CD14-positive monocyte (primary cell): ENCODE data around the gene BANF1. TPM values are rescaled to one million over a fixed set of nuclear protein-coding genes. Genes with fewer than 3 reads are reported as not detected.

ENCODE experiments used
- DNase-seq, 3 donors: peaks; one replicate each; pipeline ENCODE4 v3.0.0-alpha.2; 2011 to 2022
- H2AFZ ChIP-seq: 2 replicates; pipeline ENCODE4 v1.6.0; 2012; ENCODE audit warnings: mild to moderate bottlenecking, low read depth, low read length, inconsistent platforms; ENCODE audit not compliant: insufficient read depth, poor library complexity, severe bottlenecking
- H3K27ac ChIP-seq, 2 donors: 1 replicate in 1 of 2; 2 replicates in 1 of 2; pipeline ENCODE4 v1.5.1; 2012 to 2013; ENCODE audit warnings: low read length in 2 of 2, control low read depth in 1 of 2, inconsistent platforms in 1 of 2, low read depth in 1 of 2, mild to moderate bottlenecking in 1 of 2
- H3K27me3 ChIP-seq, 2 donors: one replicate each; pipeline versions ENCODE4 v1.6.0 to v1.6.1; 2011 to 2013; ENCODE audit warnings: low read length in 2 of 2; ENCODE audit not compliant: control insufficient read depth in 2 of 2, insufficient read depth in 2 of 2
- H3K36me3 ChIP-seq, 2 donors: replicated peaks in 1 of 2; 1 replicate in 1 of 2; 2 replicates in 1 of 2; pipeline versions ENCODE4 v1.5.1 to v1.6.1; 2012 to 2013; ENCODE audit warnings: low read length in 2 of 2, control low read depth in 1 of 2, inconsistent platforms in 1 of 2, mild to moderate bottlenecking in 1 of 2; ENCODE audit not compliant: insufficient read depth in 2 of 2, control insufficient read depth in 1 of 2
- H3K4me1 ChIP-seq, 2 donors: 1 replicate in 1 of 2; 2 replicates in 1 of 2; pipeline versions ENCODE4 v1.5.1 to v1.6.1; 2012 to 2013; ENCODE audit warnings: low read length in 2 of 2, control low read depth in 1 of 2, inconsistent platforms in 1 of 2, mild to moderate bottlenecking in 1 of 2, moderate library complexity in 1 of 2; ENCODE audit not compliant: insufficient read depth in 2 of 2, control insufficient read depth in 1 of 2
- H3K4me2 ChIP-seq: replicated peaks from 2 replicates; pipeline ENCODE3; 2012; ENCODE audit warnings: low read length, moderate library complexity, mild to moderate bottlenecking; ENCODE audit not compliant: poor library complexity, severe bottlenecking; ENCODE audit errors: extremely low read depth
- H3K4me3 ChIP-seq, 3 experiments: fragments of 200-600 bp in 1 of 3; sonication (generic) in 1 of 3; replicated peaks in 1 of 3; 1 replicate in 2 of 3; 2 replicates in 1 of 3; pipeline ENCODE4 v1.5.1; 2011 to 2013; ENCODE audit warnings: low read length in 3 of 3, mild to moderate bottlenecking in 3 of 3, control low read depth in 2 of 3, low read depth in 2 of 3, inconsistent platforms in 1 of 3, moderate library complexity in 1 of 3
- H3K79me2 ChIP-seq: 2 replicates; pipeline ENCODE4 v1.6.0; 2012; ENCODE audit warnings: mild to moderate bottlenecking, control low read depth, inconsistent platforms, low read length, moderate library complexity; ENCODE audit not compliant: insufficient read depth
- H3K9ac ChIP-seq: 2 replicates; pipeline ENCODE4 v1.6.0; 2017; ENCODE audit warnings: low read length, mild to moderate bottlenecking; ENCODE audit not compliant: insufficient read depth, poor library complexity, severe bottlenecking
- H3K9me3 ChIP-seq, 2 donors: replicated peaks in 1 of 2; 1 replicate in 1 of 2; 2 replicates in 1 of 2; pipeline versions ENCODE4 v1.5.1 to v1.6.1; 2012 to 2013; ENCODE audit warnings: low read length in 2 of 2, control low read depth in 1 of 2; ENCODE audit not compliant: control insufficient read depth in 1 of 2, insufficient read depth in 1 of 2
- H4K20me1 ChIP-seq: 2 replicates; pipeline ENCODE4 v1.6.0; 2012; ENCODE audit warnings: mild to moderate bottlenecking, low read length, control low read depth, moderate library complexity; ENCODE audit not compliant: insufficient read depth
- H3K27ac Mint-ChIP-seq, 7 donors: one replicate each; pipeline ENCODE4 v1.8.0; 2020; ENCODE audit warnings: mild to moderate bottlenecking in 7 of 7, mixed read lengths in 7 of 7, moderate library complexity in 6 of 7, inconsistent platforms in 2 of 7
- H3K27me3 Mint-ChIP-seq, 3 donors: one replicate each; pipeline ENCODE4 v1.8.0; 2021 to 2022; ENCODE audit warnings: low read depth in 3 of 3, mild to moderate bottlenecking in 3 of 3, mixed read lengths in 3 of 3, moderate library complexity in 3 of 3, inconsistent platforms in 1 of 3
- H3K36me3 Mint-ChIP-seq, 2 donors: one replicate each; pipeline ENCODE4 v1.8.0; 2020; ENCODE audit warnings: mixed read lengths in 2 of 2, inconsistent platforms in 1 of 2, mild to moderate bottlenecking in 1 of 2
- H3K4me1 Mint-ChIP-seq: one replicate; pipeline ENCODE4 v1.8.0; 2020; ENCODE audit warnings: mild to moderate bottlenecking, mixed read lengths
- H3K4me3 Mint-ChIP-seq, 2 donors: one replicate each; pipeline ENCODE4 v1.8.0; 2020; ENCODE audit warnings: mild to moderate bottlenecking in 2 of 2, mixed read lengths in 2 of 2, moderate library complexity in 1 of 2
- H3K9me3 Mint-ChIP-seq, 7 donors: one replicate each; pipeline ENCODE4 v1.8.0; 2020 to 2022; ENCODE audit warnings: mixed read lengths in 7 of 7, mild to moderate bottlenecking in 6 of 7, moderate library complexity in 6 of 7, inconsistent platforms in 2 of 7
- CTCF ChIP-seq: fragments of 200-600 bp; IDR thresholded peaks from one replicate; pipeline ENCODE4 v1.8.0; 2022; ENCODE audit warnings: antibody characterized with exemption, mild to moderate bottlenecking
- WGBS: methylation state at CpG from one replicate; pipeline ENCODE4 v1.1.5; 2013; ENCODE audit warnings: missing lambda C conversion rate; ENCODE audit not compliant: insufficient coverage; 5-methylcytosine and 5-hydroxymethylcytosine counted together
- intact Hi-C, 2 donors: fragments of 100-400 bp; cut with micrococcal nuclease; formaldehyde crosslinking; loops; one replicate each; pipeline versions ENCODE4 v1.15.0 to v1.15.1; 2023
- polyA plus RNA-seq, 3 donors: library from polyadenylated mRNA; depleted of rRNA in 1 of 3; unstranded in 2 of 3; stranded (reverse) in 1 of 3; fragments of 300-500 nt in 2 of 3; fragments of >200 nt in 1 of 3; fragmentation: Illumina TruSeq in 2 of 3; gene quantifications; 1 replicate in 2 of 3; 2 replicates in 1 of 3; pipeline ENCODE4 v1.2.3, GENCODE V29; 2012 to 2021

BANF1 gene
- polyA plus RNA-seq, 3 donors = 79.9 to 175 (median 142) TPM

DNA sequence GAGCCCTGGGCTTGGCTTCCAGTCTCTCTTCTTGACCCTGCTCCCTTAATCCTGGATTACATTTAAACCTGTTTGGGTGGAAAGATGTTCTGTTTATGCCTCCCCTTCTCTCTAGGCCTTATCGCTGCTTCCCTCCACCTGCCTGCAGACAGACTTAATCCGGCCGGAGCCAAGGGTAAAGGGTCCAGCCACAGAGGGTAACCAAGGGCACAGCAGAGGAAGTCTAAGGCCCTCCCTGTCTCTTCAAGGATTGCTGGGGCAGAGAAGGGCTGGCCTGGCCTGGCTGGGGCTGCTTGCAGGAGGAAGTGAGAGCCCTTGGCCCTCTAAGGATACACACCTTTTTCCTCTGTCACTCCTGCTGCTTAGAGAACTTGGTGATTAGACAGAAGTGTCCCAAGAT lies 44.6 kb downstream of the BANF1 start:
- Histone ChIP-seq H2AFZ (no peak overlapping the region), H4K20me1 (no peaks in the 10 kb centered on the region), H3K9ac (no peak overlapping the region), H3K79me2 (no peaks in the 10 kb centered on the region), H3K4me3 (no peak overlapping the region), H3K4me1 (peaks cover 8 to 12% of the 10 kb centered on the region in 2 donors), H3K27me3 (peaks cover 2 to 19% of the 10 kb centered on the region in 2 donors), H3K4me2 (no peak overlapping the region), H3K27ac (no peak overlapping the region), H3K9me3 (no peaks in the 10 kb centered on the region), H3K36me3 (no peaks in the 10 kb centered on the region)
- Mint-ChIP-seq H3K9me3 (peaks cover 0 to 8% (median 0%) of the 10 kb centered on the region in 7 donors), H3K27me3 (peaks cover 18 to 35% (median 27%) of the 10 kb centered on the region in 3 donors), H3K4me1 (peaks cover 18% of the 10 kb centered on the region), H3K36me3 (peaks cover 0 to 6% of the 10 kb centered on the region in 2 donors), H3K27ac (no peak overlapping the region), H3K4me3 (no peak overlapping the region)
- intact Hi-C loops = no loop called here
- WGBS = 83% methylated on average over 2 of the region's 3 CpGs
- no peak for DNase-seq
- no peak for TF ChIP-seq CTCF

GRCh38 chr11:66047541-66048365 lies 45.5 kb downstream of the BANF1 start:
- WGBS = 95% methylated on average over 9 of the region's 11 CpGs
- no peak overlapping the region for H3K27ac ChIP-seq
- H3K9ac ChIP-seq = no peak overlapping the region
- no peak for DNase-seq
- H4K20me1 ChIP-seq = no peaks in the 10 kb centered on the region
- TF ChIP-seq CTCF = no peak
- intact Hi-C loops = no loop called here
- Mint-ChIP-seq H3K27ac (peak overlapping the region in 1 of 7 donors; percentile 21), H3K4me1 (peaks cover 19% of the 10 kb centered on the region), H3K9me3 (peaks cover 0 to 4% (median 0%) of the 10 kb centered on the region in 7 donors), H3K4me3 (peak overlapping the region in 1 of 2 donors; percentile 19), H3K36me3 (peaks cover 0 to 6% of the 10 kb centered on the region in 2 donors), H3K27me3 (peaks cover 18 to 34% (median 27%) of the 10 kb centered on the region in 3 donors)
- H3K4me3 ChIP-seq = no peak overlapping the region
- no peaks in the 10 kb centered on the region for H3K9me3 ChIP-seq
- H3K4me1 ChIP-seq = peaks cover 9 to 16% of the 10 kb centered on the region in 2 donors
- H3K79me2 ChIP-seq = peaks cover 6% of the 10 kb centered on the region
- H2AFZ ChIP-seq = no peak overlapping the region
- no peaks in the 10 kb centered on the region for H3K36me3 ChIP-seq
- no peak overlapping the region for H3K4me2 ChIP-seq
- peaks cover 2 to 19% of the 10 kb centered on the region in 2 donors for H3K27me3 ChIP-seq
